DMS114 treated with DMSO at 0.1 percent for 48 hours (cell line): ENCODE results near the gene TRIM40.

ENCODE experiments used
- DNase-seq: peaks from one replicate; lab custom pipeline; 2025; ENCODE audit not compliant: unreplicated experiment; lab: John Stamatoyannopoulos, UW

The TRIM40 gene

DNA sequence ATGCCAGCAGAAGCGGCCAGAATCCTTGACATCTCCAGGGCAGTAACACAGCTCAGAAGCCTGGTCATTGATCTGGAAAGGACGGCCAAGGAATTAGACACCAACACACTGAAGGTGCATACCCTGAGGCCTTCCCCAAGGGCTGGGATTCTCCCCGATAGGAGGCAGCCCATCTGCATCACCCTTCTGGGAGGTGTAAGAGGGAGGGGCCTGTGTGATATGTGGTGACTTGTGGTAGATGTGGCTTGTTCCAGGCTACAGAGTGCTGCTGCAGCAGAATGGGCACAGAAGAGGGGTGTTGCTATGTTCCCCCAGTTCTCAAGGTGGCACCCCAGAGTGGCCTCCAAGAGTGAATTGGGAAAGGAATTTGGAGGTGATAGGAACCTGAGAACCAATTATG, 11.2 kb downstream of the TRIM40 start:
- no peak for DNase-seq

DNA sequence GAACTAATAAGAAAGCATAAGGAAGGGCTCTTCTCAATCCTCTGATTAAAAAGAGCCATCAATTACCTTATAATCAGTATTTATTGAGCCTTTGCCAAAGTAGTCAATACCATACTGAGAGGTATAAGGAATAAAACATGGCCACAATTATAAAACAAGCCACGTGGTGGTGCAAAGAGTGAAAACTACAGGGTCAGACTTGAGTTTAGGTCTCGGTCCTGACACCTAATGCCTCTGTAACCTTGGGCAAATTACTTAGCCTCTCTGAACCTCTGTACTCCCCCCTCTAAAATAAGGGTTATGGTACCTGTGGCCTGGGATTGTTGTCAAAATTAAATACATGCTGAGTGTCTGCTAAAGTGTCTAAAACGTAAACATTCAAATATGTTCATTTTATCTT, 13.3 kb downstream of the TRIM40 start:
- DNase-seq = no peak

DNA sequence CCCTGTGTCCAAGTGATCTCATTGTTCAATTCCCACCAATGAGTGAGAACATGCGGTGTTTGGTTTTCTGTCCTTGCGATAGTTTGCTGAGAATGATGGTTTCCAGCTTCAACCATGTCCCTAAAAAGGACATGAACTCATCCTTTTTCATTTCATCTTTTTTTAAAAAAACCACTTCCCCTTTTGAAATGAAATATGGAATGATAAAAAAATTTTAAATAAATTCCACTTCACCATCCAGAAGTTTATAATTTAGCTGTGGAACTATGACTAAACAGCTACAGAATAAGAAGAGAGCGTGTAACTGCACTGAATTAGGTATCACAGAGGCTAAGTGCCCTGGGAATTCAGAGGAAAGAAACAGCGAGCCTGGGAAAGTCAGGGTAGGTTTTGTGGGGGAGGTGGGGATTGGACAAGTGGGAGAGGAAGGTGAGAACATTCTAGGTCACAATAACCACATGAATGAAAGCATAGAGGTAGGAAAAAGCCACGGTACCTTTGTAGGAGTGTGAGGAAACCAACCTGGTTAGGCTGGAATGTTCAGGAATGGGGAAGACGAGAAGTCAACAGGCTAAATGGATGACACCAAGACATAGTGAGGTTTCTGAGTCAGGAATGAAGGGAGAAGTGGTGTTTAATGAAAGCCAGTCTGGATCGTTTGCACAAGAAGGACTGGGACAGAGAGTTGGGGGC, 14.1 kb downstream of the TRIM40 start:
- no peak for DNase-seq

DNA sequence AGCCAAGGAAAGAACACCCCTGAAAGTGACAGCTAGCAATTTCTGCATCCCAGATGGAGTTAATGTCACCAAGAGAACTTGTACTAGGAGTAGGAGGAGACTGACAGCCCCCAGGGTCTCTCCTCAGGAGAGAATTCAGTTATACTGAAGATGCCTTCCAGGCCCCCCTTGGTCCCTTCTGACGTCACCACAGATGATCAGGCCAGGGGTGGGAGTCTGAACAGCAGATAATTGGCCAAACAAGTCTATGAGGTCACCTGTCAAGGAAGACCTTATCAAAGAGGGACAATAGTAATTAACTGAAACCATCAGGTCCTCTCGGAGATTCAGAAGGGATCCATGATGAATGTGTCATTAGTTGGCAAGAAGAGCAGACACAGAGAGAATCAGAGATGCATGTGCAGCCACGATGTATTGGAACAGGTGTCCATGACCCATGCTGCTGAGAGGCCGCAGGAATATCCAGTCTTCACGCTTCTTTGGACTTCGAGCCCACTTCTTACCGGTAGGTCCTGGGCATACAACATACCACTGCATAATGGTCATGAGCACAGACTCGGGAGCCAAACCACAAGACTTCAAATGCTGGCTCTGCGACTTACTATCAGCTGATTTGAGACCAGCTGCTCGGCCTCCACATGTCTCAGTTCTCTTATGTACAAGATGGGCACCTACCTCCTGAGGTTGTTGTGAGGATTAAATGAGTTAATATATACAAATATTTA, 14.9 kb downstream of the TRIM40 start:
- no peak for DNase-seq

DNA sequence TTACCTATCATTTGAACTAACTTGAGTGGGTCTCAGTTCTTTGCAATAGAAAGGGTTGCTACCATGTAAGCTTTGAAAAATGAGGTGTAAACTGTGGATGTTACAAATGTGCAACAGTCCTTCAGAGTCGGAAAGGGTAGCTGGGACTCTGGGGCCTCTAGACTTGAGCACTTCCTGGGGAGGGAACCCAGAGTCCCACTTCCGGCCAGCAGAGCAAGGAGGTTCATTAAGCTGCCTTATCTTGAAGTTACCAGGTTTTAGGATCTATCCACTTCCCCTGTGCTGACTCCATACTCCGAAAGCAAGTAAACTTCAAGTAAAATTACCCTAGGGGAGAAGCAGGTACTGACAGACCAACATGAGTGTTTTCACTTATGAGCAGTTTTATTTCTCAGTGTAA, 15.6 kb downstream of the TRIM40 start:
- DNase-seq = no peak

DNA sequence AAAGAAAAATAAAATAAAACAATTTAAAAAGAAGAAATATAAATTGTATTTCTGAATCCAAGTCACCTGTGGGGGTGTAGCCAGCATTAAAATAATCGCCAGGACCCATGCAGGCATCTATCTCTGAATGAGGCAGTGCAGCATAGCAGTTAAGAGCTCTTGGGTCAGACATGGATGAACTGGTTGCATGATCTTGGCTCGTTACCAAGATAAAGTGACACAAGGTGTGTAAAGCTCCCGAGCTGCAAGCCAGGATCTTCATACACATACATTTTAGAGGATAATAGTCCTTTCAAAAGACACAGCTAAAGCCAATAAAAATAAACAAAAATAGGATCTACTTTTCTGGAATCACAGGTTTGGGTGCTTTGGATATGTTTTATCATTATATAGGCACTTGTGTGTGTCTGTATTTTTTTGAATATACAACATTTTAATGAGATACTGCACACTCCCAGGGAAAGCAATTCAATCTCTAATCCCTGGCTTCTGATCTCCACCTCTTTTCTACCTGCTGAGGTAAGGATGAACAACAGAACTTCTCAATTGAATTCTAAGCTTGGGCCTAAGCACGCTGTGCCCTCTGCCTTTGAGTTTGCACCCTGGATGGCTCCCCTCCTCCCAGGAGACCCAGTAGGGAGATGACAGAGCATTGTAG, 16.2 kb downstream of the TRIM40 start:
- no peak for DNase-seq

DNA sequence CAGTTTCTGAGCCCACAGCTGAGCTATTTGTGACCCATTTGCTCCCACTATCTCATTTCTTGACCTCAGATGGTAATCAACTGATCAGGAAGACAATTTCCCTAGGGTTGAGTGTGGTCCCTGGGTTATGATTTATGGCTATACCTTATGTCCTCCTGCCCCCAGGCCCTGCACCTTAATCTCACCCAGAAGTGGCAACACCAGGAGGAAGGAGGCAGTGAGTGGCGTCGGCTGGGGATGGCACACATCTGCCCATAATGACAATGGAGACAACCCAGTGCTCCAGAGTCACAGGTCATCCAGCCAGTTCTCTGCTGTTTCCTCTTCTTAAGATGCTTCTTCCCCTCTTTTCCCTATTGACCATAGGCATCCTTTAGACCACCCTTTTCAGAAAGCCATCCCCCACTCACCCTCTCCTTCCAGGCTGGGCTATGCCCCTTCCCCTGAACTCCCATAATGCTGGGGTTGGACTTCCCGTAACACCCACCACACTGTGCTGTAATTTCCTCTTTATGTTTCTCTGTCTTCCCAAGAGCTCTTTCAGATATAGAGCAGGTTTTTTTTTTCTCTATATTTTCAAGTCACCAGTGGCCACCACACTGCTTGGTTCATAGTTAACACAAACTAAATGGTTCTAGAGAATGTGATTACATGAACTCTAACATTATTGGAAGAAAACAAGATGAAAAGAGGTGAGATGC, 17.1 kb downstream of the TRIM40 start:
- DNase-seq = no peak

DNA sequence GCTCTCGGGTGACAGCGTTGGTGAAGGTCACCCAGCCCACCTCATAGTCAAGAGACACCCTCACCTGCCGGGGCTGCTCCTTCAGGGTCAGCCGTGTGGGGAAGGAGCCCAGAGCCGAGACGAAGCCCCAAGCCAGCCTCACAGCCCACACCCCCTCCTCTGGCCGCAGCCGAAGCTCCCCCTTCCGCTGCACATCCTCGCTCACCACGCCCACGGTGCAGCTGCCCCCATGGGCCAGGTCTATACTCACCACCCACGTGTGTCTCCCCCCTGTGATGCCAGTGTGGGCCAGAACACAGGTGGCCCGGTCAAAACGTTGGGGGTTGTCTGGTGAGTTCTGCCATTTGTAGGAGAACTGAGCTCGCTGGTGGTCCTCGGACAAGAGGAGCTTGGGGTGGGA, 18.1 kb downstream of the TRIM40 start:
- DNase-seq = no peak

DNA sequence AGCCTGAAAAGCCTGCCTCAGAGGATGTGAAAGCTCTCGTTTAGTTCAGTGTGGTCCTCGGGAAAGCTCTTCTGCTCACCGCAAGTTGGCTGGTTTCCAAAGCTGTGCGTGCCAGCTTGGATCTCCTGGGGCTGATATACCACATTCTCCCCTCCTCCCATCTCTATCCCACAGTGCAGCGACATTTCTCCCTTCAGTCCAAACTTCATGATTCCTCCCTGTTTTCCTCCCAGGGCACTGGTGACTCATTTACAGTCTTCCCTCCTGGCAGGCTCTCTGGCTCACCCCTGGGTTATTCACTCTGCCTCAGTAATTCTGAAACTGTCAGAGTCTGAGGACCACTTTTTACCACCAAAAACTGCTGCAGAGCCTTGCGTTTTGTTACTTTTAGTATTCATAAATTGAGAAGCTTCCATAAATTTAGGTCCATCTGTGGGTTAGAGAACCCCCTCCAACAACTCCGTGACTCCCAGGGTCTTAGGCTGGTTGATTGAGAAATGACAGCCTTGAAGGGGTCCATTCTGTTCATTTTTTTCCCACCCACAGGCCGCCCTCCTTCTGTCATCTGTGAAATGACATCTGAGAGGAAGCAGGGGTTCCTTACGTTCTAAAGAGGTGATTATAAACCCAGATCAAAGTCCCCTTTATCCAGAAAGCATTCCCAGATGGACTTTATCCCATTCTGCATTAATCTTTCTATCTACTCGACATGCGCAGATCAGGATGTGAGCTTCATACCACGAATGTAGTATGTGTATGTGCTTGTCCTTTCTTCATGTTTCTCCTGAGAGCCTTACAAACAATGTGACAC, 19.0 kb downstream of the TRIM40 start:
- no peak for DNase-seq

GRCh38 chr6:30155520-30156261, 19.8 kb downstream of the TRIM40 start:
- no peak for DNase-seq

DNA sequence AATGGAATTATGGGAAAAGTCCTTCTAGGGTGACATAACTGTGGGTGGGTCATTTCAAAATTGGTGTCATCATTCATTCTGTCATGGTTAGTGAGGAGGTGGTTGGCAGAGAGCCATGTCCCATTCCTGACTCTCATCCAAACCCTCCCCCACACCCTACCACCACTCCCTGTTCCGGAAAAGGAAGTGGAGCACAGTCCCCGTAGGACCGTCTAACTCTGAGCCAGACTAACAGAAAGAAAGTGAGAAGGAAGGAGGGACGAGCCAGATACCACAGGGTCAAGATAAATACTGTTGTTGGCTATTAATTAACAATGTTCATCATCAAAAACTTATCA, 20.3 kb downstream of the TRIM40 start:
- no peak for DNase-seq

- DNase-seq = no peak
Measured at GRCh38 chr6:30156774-30157173, 20.8 kb downstream of the TRIM40 start.

GRCh38 chr6:30157581-30157980, 21.6 kb downstream of the TRIM40 start:
- DNase-seq = no peak

- no peak for DNase-seq
Measured at GRCh38 chr6:30157999-30158398, 22.1 kb downstream of the TRIM40 start.

DNA sequence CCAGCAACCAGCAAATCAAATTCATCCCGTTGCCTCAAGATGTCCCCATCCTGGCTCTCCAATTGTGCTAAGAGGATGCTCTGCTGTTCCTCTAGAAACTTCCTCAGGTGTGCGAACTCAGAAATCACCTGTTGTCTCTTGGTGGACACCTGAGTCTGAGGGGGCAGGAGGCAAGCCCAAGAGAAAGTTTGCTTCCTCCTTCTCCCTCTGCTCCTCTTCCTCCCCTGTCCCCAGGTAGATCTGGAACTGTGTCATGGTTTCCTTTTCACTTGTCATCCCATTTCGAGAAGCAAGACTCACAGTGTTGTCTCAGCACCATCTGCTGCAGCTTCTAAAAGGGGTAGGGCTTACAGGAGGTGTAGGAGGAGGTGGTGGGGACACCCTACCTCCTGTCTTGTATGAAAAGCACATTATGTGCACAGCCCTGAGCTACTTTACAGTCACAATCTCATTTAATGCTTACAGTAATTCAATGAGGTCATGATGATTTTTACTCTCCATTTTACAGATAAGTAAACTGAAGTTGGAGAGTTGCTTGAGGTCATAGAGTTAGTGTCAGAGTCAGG, 22.6 kb downstream of the TRIM40 start:
- no peak for DNase-seq

DNA sequence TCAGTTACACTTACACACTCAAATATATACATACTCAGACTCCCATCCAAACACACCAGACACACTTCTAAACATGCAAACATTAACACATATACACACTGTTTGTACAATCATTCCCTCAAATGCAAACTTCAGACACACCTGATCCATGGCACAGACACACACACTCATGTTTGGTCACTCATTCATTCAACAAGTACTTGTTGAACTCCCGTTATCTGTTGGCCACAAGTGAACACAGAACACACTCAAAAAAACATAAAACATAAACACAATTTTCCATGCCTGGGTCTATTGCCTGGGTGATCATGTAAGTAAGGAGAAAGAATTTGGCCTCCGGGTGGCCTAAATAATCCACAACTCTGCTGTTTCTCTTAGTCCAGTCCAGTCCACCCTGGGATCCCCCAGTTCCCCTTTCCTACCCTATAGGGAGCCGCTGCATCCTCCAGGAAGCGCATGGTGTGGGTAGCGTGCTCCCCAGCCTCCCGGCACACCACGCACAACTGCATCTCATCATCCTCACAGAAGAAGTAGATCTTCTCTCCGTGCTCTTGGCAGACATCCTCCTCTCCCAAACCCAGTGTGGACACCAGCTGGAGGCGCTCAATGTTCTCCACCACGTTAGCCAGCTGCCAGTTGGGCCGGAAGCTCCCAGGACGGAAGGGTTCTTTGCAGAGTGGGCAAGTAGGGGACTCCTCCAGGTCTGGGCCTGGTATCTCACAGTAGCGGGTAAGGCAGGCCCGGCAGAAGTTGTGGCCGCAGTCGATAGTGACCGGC, 24.3 kb downstream of the TRIM40 start:
- DNase-seq = no peak

DNA sequence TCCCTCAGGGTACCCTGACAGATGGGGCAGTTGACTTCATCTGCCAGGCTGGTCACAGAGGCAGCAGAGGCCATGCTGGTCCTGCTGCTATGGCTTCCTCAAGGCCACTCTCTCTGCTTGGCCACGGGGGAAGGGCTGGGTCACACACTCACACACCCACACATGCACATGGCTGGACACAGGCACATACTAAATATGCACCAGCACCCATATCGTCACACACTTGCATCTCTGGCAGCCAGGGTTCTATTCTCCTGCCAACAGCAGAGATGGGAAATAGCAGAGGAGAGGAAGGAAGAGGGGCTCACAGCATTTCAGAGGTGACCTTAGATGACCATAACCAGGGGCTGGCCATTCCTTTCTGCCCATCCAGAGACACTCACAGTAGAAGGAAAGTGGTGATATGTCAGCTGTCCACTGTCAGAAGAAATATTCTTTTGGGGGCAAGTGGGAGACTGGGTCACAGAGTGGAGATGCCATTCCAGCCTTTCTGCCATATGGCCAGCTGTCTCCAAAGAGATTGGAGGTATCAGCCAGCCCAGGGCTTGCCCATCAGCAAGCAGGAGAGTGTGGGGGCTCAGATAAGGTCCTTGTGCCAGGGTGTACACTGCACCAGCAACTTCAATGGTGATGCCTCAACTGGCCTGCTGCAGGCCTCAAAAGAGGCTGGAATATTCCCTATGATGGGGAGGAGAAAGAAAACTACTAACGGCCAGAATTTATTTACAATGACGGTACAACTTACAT, 25.0 kb downstream of the TRIM40 start, which contains the start of gene TRIM10:
TSS of gene TRIM10 (minus strand) at position 427 of the 747 bp plus-strand sequence. CDS start at position 74, 353 bp downstream.
- no peak for DNase-seq
